ENCODE data around the gene ABCC6.

The ABCC6 gene

DNA sequence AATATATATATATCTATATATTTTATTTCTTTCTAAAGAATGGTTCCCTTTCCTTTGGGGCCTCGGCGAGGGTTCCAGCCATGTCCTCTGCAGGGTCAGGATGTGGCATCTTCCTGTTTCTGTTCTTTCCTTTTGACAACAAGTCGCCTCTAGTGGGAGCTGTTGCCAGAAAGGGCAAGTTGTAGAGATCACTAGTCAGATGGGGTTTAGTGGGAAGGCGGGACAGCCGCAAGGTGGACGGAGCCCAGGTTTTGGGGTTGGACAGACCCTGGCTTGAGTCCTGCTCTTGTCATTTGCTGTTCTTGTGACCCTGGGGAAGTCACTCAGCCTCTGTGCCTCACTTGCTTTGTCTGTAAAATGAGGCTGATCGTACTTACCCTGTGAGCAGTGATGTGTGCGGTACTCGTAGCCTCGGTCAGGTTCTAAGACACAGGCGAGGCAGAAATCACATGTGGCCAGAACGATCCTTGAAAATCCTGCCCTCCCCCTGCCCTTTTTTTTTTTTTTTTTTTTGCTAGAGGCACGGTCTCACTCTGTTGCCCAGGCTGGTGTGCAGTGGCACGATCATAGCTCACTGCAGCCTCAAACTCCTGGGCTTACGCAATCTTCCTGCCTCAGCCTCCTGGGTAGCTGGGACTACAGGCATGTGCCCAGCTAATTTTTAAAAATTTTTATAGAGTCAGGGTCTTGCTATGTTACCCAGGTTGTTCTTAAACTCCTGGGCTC lies 80.1 kb downstream of the ABCC6 start:
- TF ChIP-seq ZNF184 (tag by site-specific recombination; IDR thresholded peaks at IDR 0.05) (no peak), ZNF140 (tag by site-specific recombination; IDR thresholded peaks at IDR 0.05) (no peak), KLF9 (tag by site-specific recombination; IDR thresholded peaks at IDR 0.05; ENCODE audit: low read depth) (no peak), ZNF341 (tag by site-specific recombination; IDR thresholded peaks at IDR 0.05; ENCODE audit: low read depth) (no peak)
- TF ChIP-seq, protein P1, sequence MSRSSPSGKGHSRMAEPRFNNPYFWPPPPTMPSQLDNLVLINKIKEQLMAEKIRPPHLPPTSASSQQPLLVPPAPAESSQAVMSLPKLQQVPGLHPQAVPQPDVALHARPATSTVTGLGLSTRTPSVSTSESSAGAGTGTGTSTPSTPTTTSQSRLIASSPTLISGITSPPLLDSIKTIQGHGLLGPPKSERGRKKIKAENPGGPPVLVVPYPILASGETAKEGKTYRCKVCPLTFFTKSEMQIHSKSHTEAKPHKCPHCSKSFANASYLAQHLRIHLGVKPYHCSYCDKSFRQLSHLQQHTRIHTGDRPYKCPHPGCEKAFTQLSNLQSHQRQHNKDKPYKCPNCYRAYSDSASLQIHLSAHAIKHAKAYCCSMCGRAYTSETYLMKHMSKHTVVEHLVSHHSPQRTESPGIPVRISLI (tag by site-specific recombination; IDR thresholded peaks at IDR 0.05), result peak; percentile 83
- TF ChIP-seq, protein P2, sequence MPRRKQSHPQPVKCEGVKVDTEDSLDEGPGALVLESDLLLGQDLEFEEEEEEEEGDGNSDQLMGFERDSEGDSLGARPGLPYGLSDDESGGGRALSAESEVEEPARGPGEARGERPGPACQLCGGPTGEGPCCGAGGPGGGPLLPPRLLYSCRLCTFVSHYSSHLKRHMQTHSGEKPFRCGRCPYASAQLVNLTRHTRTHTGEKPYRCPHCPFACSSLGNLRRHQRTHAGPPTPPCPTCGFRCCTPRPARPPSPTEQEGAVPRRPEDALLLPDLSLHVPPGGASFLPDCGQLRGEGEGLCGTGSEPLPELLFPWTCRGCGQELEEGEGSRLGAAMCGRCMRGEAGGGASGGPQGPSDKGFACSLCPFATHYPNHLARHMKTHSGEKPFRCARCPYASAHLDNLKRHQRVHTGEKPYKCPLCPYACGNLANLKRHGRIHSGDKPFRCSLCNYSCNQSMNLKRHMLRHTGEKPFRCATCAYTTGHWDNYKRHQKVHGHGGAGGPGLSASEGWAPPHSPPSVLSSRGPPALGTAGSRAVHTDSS (tag by site-specific recombination; IDR thresholded peaks at IDR 0.05), result no peak
- TF ChIP-seq, protein P3, sequence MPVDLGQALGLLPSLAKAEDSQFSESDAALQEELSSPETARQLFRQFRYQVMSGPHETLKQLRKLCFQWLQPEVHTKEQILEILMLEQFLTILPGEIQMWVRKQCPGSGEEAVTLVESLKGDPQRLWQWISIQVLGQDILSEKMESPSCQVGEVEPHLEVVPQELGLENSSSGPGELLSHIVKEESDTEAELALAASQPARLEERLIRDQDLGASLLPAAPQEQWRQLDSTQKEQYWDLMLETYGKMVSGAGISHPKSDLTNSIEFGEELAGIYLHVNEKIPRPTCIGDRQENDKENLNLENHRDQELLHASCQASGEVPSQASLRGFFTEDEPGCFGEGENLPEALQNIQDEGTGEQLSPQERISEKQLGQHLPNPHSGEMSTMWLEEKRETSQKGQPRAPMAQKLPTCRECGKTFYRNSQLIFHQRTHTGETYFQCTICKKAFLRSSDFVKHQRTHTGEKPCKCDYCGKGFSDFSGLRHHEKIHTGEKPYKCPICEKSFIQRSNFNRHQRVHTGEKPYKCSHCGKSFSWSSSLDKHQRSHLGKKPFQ (tag by site-specific recombination; IDR thresholded peaks at IDR 0.05), result no peak
- Histone ChIP-seq H3K4me1 (ENCODE audit: control insufficient read depth, insufficient read depth, low read length) (no peaks in the 10 kb centered on the region), H3K36me3 (ENCODE audit: control insufficient read depth in 2 of 2, insufficient read depth in 1 of 2, low read length in 2 of 2) (peaks cover 9 to 51% of the 10 kb centered on the region in 2 experiments; a peak in 2 of 3 replicates), H3K4me3 (ENCODE audit: low read depth, low read length) (no peak overlapping the region), H3K9me3 (ENCODE audit: control insufficient read depth, insufficient read depth, low read depth, low read length) (no peaks in the 10 kb centered on the region), H3K27ac (ENCODE audit: extremely low read depth, low read depth, low read length) (no peak overlapping the region)
- POLR2A ChIA-PET, result no interaction called here
- CTCF ChIA-PET, result interaction anchor here (0.7 to 1.1 kb wide), 3 partner anchors 10 to 15 kb away, joined by 3 to 5 read pairs (median 3); no protein-coding TSS in a partner anchor

DNA sequence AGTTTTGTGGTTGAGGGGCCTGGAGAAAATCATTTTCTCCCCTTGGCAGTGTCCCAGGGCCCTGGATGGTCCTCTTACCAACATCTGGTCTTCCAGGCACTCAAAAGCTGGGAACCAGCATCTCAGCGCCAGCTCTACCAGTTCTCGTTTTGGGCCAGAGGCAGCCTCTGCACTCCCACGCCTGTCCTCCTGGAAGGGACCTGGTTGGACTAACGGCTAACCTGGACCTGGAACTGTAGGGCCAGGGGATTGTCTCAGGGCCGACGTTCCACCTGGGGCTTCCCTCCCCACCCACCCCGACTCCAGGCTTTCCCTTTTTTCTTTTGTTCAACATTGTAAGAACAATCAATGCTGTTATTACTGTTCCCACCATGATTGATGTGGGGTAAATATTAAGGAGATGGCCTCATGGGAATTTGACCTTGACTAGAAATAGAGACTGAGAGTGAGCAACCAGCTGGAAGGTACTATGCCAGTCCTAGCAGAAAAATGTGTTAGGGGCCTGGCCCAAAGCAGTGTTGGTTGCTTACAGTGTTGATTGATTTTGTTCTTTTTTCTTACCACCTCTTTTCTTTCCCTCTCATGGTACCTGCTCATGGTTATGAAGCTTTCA lies 81.4 kb downstream of the ABCC6 start:
- H3K36me3 ChIP-seq (ENCODE audit: control insufficient read depth in 2 of 2, insufficient read depth in 1 of 2, low read length in 2 of 2), result peaks cover 16 to 62% of the 10 kb centered on the region in 2 experiments; a peak in 2 of 3 replicates
- H3K4me1 ChIP-seq (ENCODE audit: control insufficient read depth, insufficient read depth, low read length), result no peaks in the 10 kb centered on the region
- no peak for TF ChIP-seq ZNF558 (tag by site-specific recombination; IDR thresholded peaks at IDR 0.05)
- TF ChIP-seq ZNF76 (tag by site-specific recombination; IDR thresholded peaks at IDR 0.05; ENCODE audit: borderline replicate concordance, low read depth), result no peak
- H3K9me3 ChIP-seq (ENCODE audit: control insufficient read depth, insufficient read depth, low read depth, low read length), result no peaks in the 10 kb centered on the region
- H3K4me3 ChIP-seq (ENCODE audit: low read depth, low read length), result no peak overlapping the region
- H3K27ac ChIP-seq (ENCODE audit: extremely low read depth, low read depth, low read length), result no peak overlapping the region
- POLR2A ChIA-PET, result no interaction called here
- CTCF ChIA-PET, result interaction anchor here (1.1 kb wide), 1 partner anchor 14 kb away, joined by 5 read pairs; no protein-coding TSS in a partner anchor

DNA sequence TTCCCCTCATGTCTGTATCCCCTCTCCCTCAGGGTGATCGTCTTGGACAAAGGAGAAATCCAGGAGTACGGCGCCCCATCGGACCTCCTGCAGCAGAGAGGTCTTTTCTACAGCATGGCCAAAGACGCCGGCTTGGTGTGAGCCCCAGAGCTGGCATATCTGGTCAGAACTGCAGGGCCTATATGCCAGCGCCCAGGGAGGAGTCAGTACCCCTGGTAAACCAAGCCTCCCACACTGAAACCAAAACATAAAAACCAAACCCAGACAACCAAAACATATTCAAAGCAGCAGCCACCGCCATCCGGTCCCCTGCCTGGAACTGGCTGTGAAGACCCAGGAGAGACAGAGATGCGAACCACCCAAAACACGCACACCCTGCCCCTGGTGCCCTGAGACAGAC lies 82.2 kb downstream of the ABCC6 start:
- H3K4me1 ChIP-seq (ENCODE audit: control insufficient read depth, insufficient read depth, low read length), result no peaks in the 10 kb centered on the region
- H3K4me3 ChIP-seq (ENCODE audit: low read depth, low read length), result no peak overlapping the region
- ChIA-PET CTCF (no interaction called here), POLR2A (no interaction called here)
- H3K9me3 ChIP-seq (ENCODE audit: control insufficient read depth, insufficient read depth, low read depth, low read length), result no peaks in the 10 kb centered on the region
- no peak overlapping the region for H3K27ac ChIP-seq (ENCODE audit: extremely low read depth, low read depth, low read length)
- peaks cover 16 to 70% of the 10 kb centered on the region in 2 experiments; a peak in 2 of 3 replicates for H3K36me3 ChIP-seq (ENCODE audit: control insufficient read depth in 2 of 2, insufficient read depth in 1 of 2, low read length in 2 of 2)
- TF ChIP-seq ZNF560 (tag by site-specific recombination; IDR thresholded peaks at IDR 0.05; ENCODE audit: borderline replicate concordance), result no peak
- no peak for TF ChIP-seq ZNF529 (tag by site-specific recombination; IDR thresholded peaks at IDR 0.05; ENCODE audit: insufficient replicate concordance)
- no peak for TF ChIP-seq ZNF654 (tag by site-specific recombination; IDR thresholded peaks at IDR 0.05; ENCODE audit: low read depth)
- no peak for TF ChIP-seq ZNF132 (tag by site-specific recombination; IDR thresholded peaks at IDR 0.05; ENCODE audit: borderline replicate concordance)
- no peak for TF ChIP-seq EGR2 (tag by site-specific recombination; IDR thresholded peaks at IDR 0.05; ENCODE audit: low read depth)
- no peak for TF ChIP-seq ZEB2 (tag by site-specific recombination; IDR thresholded peaks at IDR 0.05)
- no peak for TF ChIP-seq BCL11A (tag by site-specific recombination; IDR thresholded peaks at IDR 0.05; ENCODE audit: low read depth)
- TF ChIP-seq ZNF404 (tag by site-specific recombination; IDR thresholded peaks at IDR 0.05), result no peak
- no peak for TF ChIP-seq ZNF354C (tag by site-specific recombination; IDR thresholded peaks at IDR 0.05; ENCODE audit: borderline replicate concordance, low read depth)
- TF ChIP-seq ZNF585B (tag by site-specific recombination; IDR thresholded peaks at IDR 0.05), result no peak
- TF ChIP-seq ZNF416 (tag by site-specific recombination; IDR thresholded peaks at IDR 0.05), result no peak
- TF ChIP-seq, protein P2 (tag by site-specific recombination; IDR thresholded peaks at IDR 0.05), result no peak
- no peak for TF ChIP-seq MEIS1 (CRISPR knock-in tag; IDR thresholded peaks at IDR 0.05; ENCODE audit: borderline replicate concordance)
- TF ChIP-seq, protein P4, sequence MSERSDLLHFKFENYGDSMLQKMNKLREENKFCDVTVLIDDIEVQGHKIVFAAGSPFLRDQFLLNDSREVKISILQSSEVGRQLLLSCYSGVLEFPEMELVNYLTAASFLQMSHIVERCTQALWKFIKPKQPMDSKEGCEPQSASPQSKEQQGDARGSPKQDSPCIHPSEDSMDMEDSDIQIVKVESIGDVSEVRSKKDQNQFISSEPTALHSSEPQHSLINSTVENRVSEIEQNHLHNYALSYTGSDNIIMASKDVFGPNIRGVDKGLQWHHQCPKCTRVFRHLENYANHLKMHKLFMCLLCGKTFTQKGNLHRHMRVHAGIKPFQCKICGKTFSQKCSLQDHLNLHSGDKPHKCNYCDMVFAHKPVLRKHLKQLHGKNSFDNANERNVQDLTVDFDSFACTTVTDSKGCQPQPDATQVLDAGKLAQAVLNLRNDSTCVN (tag by site-specific recombination; optimal IDR thresholded peaks at IDR 0.05), result no peak
